DOHH2 (cell line): ENCODE measurements around the gene ACTN3.

ENCODE experiments used
- EZH2phosphoT487 ChIP-seq: fragments of 200-600 bp; sonication (generic); IDR thresholded peaks from 2 replicates; pipeline ENCODE4 v1.6.1; 2017; ENCODE audit warnings: borderline replicate concordance, mild to moderate bottlenecking, antibody characterized with exemption, low read length, moderate library complexity, mixed read lengths
- TF ChIP-seq, protein P1 (sequence below): fragments of 200-600 bp; sonication (generic); IDR thresholded peaks from one replicate; pipeline ENCODE4 v1.5.1; 2014; ENCODE audit warnings: antibody characterized with exemption, mild to moderate bottlenecking, low read depth, low read length; ENCODE audit not compliant: poor library complexity, severe bottlenecking

- TF ChIP-seq EZH2phosphoT487 = no peak
- TF ChIP-seq, protein P1, sequence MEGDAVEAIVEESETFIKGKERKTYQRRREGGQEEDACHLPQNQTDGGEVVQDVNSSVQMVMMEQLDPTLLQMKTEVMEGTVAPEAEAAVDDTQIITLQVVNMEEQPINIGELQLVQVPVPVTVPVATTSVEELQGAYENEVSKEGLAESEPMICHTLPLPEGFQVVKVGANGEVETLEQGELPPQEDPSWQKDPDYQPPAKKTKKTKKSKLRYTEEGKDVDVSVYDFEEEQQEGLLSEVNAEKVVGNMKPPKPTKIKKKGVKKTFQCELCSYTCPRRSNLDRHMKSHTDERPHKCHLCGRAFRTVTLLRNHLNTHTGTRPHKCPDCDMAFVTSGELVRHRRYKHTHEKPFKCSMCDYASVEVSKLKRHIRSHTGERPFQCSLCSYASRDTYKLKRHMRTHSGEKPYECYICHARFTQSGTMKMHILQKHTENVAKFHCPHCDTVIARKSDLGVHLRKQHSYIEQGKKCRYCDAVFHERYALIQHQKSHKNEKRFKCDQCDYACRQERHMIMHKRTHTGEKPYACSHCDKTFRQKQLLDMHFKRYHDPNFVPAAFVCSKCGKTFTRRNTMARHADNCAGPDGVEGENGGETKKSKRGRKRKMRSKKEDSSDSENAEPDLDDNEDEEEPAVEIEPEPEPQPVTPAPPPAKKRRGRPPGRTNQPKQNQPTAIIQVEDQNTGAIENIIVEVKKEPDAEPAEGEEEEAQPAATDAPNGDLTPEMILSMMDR = no peak
Observed at GRCh38 chr11:66593650-66594049, 46.9 kb downstream of the ACTN3 start.
